IPS DF 6.9 (cell line): ENCODE measurements around the gene PECR.

Experiments used
- DNase-seq: peaks from one replicate; pipeline ENCODE4 v3.0.0-alpha.2; 2013; ENCODE audit warnings: low read depth, low spot score
- H3K27ac ChIP-seq: one replicate; pipeline ENCODE4 v1.5.1; 2013; ENCODE audit warnings: low read length, control low read depth
- H3K27me3 ChIP-seq: 2 replicates; pipeline ENCODE4 v1.6.1; 2013; ENCODE audit warnings: mild to moderate bottlenecking, low read length; ENCODE audit not compliant: control insufficient read depth, insufficient read depth
- H3K36me3 ChIP-seq: 2 replicates; pipeline ENCODE4 v1.6.1; 2013; ENCODE audit warnings: low read length; ENCODE audit not compliant: control insufficient read depth, insufficient read depth
- H3K4me1 ChIP-seq: 2 replicates; pipeline ENCODE4 v1.6.1; 2013; ENCODE audit warnings: low read length; ENCODE audit not compliant: control insufficient read depth, insufficient read depth
- H3K4me3 ChIP-seq: 2 replicates; pipeline ENCODE4 v1.5.1; 2013; ENCODE audit warnings: mild to moderate bottlenecking, low read length
- H3K9me3 ChIP-seq: 2 replicates; pipeline ENCODE4 v1.6.1; 2013; ENCODE audit warnings: low read length, inconsistent platforms; ENCODE audit not compliant: control insufficient read depth, insufficient read depth
- WGBS: extraction: QIAGEN DNeasy Blood & Tissue Kit; methylation state at CpG from one replicate; pipeline ENCODE4 v1.1.7; 2013; ENCODE audit warnings: mixed read lengths, missing lambda C conversion rate; ENCODE audit not compliant: insufficient read length, insufficient coverage; 5-methylcytosine and 5-hydroxymethylcytosine counted together

PECR gene

DNA sequence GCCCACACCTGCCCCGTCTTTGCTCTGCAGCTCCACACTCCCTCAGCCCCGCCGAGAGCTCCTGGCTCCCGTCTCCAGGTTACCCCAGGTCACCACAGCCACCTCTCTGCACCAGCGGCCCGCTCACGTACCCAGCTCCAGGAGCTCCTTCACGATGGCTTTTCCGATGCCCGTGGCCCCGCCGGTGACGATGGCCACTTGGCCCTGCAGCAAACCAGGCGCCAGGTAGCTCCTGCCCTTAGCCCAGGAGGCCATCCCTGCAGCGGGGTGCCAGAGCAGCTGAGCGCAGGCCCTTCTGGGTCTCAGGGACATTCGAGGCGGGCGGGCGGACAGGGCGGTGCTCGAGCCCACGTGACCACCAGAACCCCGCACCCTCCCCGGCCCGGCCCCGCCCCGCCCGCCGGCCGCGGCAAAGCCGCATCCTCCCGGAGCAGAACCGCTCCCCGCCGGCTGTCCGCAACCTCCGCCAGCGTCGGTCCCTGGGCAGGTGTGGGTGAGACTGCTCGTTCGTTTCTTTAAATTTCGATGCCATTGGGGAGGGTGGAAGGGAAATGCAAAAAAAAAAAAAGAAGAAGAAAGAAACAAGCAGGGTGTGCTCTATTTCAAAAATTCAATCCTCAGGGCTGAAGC, at the start of gene PECR, which contains the start of gene TMEM169:
Gene PECR (minus strand): TSS at position 323 of the 630 bp plus-strand sequence. CDS start 68 bp downstream, at position 255.
Gene TMEM169 (plus strand): TSS at position 433 of the 630 bp plus-strand sequence. CDS start 14,045 bp downstream, outside the sequence.
- Histone ChIP-seq H3K4me3 (peak within 1 kb of the TSS; percentile 84), H3K4me1 (peaks cover 7% of the 10 kb centered on the region), H3K9me3 (no peaks in the 10 kb centered on the region), H3K27ac (no peak within 1 kb of the TSS), H3K27me3 (no peaks in the 10 kb centered on the region), H3K36me3 (no peaks in the 10 kb centered on the region)
- DNase-seq, result peak; percentile 58
- WGBS, result no CpG with 5 or more reads among the region's 44 CpGs

DNA sequence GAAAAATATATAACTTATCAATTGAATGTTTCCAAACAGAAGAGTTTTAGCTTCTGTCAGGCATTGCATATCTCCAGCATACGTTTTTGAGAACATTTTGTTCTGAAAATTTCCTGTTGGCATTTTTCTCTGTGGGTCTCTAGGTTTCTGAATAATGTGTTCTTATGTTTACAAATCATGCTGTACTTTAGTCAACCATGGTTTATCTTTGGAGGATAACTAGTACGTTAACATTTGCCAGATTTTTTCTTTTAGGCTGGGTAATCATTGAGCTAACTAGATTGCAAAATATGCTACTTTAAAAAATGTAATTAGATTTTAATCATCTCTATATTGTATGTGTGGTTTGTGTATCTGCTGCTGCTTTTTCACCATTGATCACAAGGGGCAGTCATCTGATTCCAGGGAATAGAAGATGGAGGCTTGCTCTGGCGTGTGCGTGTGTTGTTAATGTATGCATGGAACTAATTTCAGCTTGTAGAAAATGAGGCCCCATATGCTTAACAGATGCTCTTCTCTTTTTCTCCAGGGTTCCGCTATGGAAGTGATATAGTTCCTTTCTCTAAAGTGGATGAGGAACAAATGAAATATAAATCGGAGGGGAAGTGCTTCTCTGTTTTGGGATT, 48.9 kb upstream of the PECR start:
- Histone ChIP-seq H3K27ac (no peak overlapping the region), H3K36me3 (peaks cover 28% of the 10 kb centered on the region; the same call in 1 of the 2 replicates), H3K4me3 (no peak overlapping the region), H3K27me3 (no peaks in the 10 kb centered on the region), H3K9me3 (no peaks in the 10 kb centered on the region), H3K4me1 (no peaks in the 10 kb centered on the region)
- DNase-seq, result no peak
- WGBS, result no CpG with 5 or more reads among the region's 6 CpGs

DNA sequence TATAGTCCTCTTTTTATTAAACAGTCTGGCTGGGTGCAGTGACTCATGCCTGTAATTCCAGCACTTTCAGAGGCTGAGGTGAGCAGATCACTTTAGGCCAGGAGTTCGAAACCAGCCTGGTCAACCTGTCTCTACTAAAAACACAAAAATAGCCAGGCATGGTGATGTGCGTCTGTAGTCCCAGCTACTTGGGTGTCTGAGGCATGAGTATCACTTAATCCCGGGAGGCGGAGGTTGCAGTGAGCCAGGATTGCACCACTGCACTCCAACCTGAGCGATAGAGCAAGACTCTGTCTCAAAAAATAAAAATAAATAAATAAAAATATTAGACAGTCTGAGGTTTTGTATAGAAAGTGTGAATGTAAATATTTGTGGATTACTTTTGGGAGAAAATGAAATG, 45.3 kb upstream of the PECR start:
- no CpG with 5 or more reads among the region's 5 CpGs for WGBS
- Histone ChIP-seq H3K27ac (no peak overlapping the region), H3K9me3 (no peaks in the 10 kb centered on the region), H3K4me1 (no peaks in the 10 kb centered on the region), H3K27me3 (no peaks in the 10 kb centered on the region), H3K36me3 (peaks cover 19% of the 10 kb centered on the region; the same call in 1 of the 2 replicates), H3K4me3 (no peak overlapping the region)
- no peak for DNase-seq

DNA sequence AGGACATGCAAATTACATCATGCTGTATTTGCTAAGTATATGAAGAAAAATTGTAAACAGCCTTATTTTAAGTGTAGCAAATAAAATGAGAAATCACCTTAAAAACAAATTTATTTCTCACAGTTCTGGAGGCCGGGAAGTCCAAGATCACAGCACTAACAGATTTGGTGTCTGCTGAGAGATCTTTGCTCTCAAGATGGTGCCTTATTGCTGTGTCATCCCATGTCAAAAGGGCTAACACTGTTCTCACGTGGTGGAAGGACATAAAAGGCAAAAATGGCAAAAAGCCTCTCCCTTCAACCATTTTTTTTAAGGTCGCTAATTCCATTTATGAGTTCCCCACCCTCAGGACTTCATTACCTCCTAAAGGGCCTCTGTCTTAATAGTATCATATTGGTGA, 39.6 kb upstream of the PECR start:
- WGBS, result no CpG with 5 or more reads among the region's 3 CpGs

DNA sequence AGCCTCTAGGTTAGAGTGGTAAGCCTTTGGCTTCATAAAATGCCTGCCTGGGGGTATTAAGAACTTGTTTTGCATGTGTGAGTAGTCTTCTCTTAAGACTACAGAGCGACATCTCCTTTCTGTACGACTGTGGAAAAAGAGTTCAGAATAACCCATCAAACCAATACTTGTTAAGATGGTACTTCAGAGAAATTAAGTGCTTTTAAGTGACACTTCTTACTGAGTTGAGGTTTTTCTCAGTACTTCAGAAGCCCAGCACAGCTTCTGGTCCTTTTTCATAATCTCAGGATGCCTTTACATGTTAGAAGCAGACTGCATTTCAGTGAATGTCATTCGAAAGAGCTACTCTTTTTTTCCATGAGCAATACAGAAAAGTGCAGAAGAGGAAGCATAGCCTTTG, 38.4 kb upstream of the PECR start:
- DNase-seq, result no peak
- H3K4me3 ChIP-seq, result no peak overlapping the region
- H3K36me3 ChIP-seq, result peaks cover 34% of the 10 kb centered on the region; the same call in 1 of the 2 replicates
- no peaks in the 10 kb centered on the region for H3K27me3 ChIP-seq
- H3K27ac ChIP-seq, result no peak overlapping the region
- H3K9me3 ChIP-seq, result no peaks in the 10 kb centered on the region
- H3K4me1 ChIP-seq, result no peaks in the 10 kb centered on the region
- WGBS, result no CpG with 5 or more reads among the region's 3 CpGs

More for the DNA sequence above, 39.6 kb upstream of the PECR start:
- no peak for DNase-seq
- peaks cover 34% of the 10 kb centered on the region; the same call in 1 of the 2 replicates for H3K36me3 ChIP-seq
- no peaks in the 10 kb centered on the region for H3K27me3 ChIP-seq
- no peaks in the 10 kb centered on the region for H3K9me3 ChIP-seq
- H3K4me1 ChIP-seq, result no peaks in the 10 kb centered on the region
- no peak overlapping the region for H3K4me3 ChIP-seq
- no peak overlapping the region for H3K27ac ChIP-seq

DNA sequence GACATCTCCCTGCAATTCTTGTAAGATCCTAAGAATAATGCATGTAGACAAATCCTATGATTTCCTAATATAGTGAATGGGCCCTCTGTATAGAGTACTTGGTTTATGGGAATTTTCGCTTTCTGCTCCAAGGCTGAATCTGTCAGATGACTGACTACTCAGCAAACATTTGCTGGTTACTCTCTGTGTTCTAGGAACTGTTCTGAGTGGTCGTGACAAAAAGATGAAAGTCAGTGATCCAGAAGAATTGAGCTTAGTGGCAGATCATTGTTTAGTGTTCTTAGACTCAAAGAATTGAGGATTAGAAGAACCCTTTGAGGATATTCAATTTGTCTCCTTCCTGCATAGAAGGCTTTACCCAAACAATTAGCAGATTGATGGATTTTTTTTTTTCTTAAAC, 37.5 kb upstream of the PECR start:
- peaks cover 31% of the 10 kb centered on the region; the same call in 1 of the 2 replicates for H3K36me3 ChIP-seq
- no CpG with 5 or more reads among the region's 2 CpGs for WGBS

DNA sequence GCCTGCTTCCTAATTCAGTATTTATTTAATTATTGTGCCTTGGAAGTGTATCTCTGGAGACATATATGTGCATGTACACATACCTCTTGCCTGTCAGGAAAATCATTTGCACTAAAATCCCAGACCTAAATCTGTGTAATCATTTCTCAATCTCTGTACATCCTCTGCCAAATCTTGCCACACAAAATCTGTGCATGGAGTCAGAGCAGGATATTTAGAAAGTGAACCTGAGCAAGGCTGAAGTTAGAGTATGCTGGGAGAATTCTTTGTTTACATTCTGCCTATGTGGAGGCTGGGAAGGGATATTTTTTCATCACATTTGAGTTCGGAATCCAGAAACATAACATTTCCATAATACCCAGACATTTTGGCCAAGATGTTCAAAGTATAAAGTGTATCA, 36.9 kb upstream of the PECR start:
- no CpG with 5 or more reads among the region's 1 CpG for WGBS
- Histone ChIP-seq H3K36me3 (peaks cover 32% of the 10 kb centered on the region; the same call in 1 of the 2 replicates), H3K9me3 (no peaks in the 10 kb centered on the region), H3K4me3 (no peak overlapping the region), H3K27me3 (no peaks in the 10 kb centered on the region), H3K27ac (no peak overlapping the region), H3K4me1 (no peaks in the 10 kb centered on the region; the same call in 1 of the 2 replicates)
- no peak for DNase-seq

More for the DNA sequence above, 37.5 kb upstream of the PECR start:
- H3K27ac ChIP-seq, result no peak overlapping the region
- no peaks in the 10 kb centered on the region for H3K27me3 ChIP-seq
- no peaks in the 10 kb centered on the region; the same call in 1 of the 2 replicates for H3K4me1 ChIP-seq
- no peak overlapping the region for H3K4me3 ChIP-seq
- H3K9me3 ChIP-seq, result no peaks in the 10 kb centered on the region
- no peak for DNase-seq

DNA sequence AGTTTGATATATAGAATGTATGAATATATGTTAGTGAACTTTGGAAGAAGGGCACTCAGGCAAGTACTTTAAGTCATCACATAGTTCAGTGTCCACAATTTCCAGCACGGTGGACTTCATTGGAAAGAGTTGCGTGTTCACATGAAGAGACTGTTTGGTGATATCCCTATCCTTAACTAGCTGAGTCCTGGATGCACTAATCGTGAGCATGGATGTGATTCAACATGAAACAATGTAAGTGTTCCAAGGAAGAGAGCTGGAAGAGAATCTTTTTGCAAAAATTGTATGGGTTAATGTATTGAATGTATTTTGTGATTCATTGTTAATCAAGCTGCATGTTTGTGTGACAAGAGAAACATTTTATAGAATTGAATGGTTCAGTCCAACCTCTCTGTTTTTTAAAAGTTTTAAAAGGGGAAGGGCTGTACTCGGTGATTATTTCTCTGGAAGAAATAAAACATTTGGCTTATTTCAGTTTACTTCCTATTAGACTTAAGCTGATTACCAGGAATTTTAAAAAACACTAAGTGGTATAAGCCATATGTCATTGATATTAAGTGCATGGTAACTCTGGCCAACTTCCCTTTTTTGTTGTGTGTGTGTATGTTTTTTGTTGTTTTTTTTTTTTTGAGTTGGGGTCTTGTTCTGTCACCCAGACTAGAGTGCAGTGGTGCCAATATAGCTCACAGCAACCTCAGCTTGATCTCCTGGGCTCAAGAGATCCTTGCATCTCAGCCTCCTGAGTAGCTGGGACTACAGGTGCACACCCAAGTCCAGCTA, 36.1 kb upstream of the PECR start:
- WGBS, result no CpG with 5 or more reads among the region's 4 CpGs
- DNase-seq, result no peak
- Histone ChIP-seq H3K4me1 (no peaks in the 10 kb centered on the region; the same call in 1 of the 2 replicates), H3K36me3 (peaks cover 37% of the 10 kb centered on the region; the same call in 1 of the 2 replicates), H3K4me3 (no peak overlapping the region), H3K9me3 (no peaks in the 10 kb centered on the region), H3K27me3 (no peaks in the 10 kb centered on the region), H3K27ac (no peak overlapping the region)

DNA sequence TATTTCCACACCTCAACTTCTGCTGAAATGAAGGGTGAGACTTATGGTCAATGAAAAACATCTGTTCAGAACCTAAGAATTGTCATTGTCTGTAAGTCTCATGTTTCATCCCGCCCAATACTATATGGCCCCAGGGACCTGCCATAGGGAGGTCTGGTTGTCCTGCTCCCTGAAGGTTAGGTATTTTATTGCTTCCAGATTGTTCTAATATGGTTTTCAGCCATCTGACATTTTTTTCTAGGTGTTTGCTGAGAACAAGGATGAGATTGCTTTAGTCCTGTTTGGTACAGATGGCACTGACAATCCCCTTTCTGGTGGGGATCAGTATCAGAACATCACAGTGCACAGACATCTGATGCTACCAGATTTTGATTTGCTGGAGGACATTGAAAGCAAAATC, 34.8 kb upstream of the PECR start:
- H3K36me3 ChIP-seq, result peaks cover 33% of the 10 kb centered on the region; the same call in 1 of the 2 replicates
- no peaks in the 10 kb centered on the region for H3K27me3 ChIP-seq
- DNase-seq, result no peak
- H3K4me1 ChIP-seq, result no peaks in the 10 kb centered on the region; the same call in 1 of the 2 replicates
- WGBS, result no CpG with 5 or more reads among the region's 1 CpG
- no peak overlapping the region for H3K4me3 ChIP-seq
- H3K9me3 ChIP-seq, result no peaks in the 10 kb centered on the region
- H3K27ac ChIP-seq, result no peak overlapping the region
